Stimulated activated CD4-positive, alpha-beta T cell treated with anti-CD3 and anti-CD28 coated beads, Interleukin-15, amount 100 ng/mL, for 48 hours (primary cell): ENCODE results near the gene NAA80.

Source experiments
- DNase-seq, 2 donors: peaks; one replicate each; pipeline ENCODE4 v3.0.0-alpha.2; 2020; ENCODE audit warnings: low read depth in 2 of 2

Gene NAA80

DNA sequence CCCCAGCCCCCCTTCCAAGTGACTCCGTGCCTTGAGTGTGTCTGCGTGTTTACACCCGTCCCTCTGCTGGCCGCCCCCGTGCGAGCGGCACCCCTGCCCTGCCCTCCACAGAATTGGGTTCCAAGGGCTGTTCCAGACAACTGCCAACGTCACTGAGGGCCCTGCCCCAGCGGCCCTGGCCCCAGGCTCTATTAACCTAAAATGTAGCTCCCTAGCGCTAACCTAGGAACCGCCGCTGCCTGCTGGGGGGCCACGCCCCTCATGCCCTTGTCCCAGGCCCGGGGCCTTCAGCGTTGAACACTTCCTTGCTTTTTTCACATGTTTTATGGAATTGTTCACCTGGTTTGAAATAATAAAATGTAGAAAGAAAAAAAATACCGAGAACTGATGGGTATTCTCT, 40.2 kb downstream of the NAA80 start:
- DNase-seq: no peak

DNA sequence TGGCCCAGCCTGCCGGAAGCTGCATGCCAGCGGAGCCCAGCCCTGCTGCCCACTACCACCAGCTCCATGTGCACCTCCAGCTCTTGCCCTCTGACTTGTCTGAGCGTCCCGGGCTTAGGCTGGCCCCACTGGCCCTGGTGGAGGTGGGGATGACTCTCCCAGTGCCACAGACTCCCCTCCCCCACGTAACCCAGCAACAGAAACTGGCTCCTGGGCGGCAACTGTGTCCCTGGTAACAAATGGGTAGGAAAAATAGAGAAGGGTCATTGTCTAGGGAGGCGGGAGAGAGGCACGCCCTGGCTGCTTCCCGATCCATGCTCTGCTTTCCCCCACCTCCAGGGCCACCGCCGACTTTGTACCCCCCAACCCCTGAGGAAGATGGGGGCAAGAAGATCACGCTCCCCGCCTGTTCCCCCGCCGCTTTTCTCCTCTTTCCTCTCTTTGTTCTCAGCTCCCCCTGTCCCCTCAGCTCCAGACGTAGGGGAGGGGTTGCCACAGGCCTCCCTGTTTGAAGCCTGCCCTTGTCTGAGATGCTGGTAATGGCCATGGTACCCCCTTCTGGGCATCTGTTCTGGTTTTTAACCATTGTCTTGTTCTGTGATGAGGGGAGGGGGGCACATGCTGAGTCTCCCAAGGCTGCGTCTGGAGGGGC, 41.0 kb downstream of the NAA80 start:
- no peak for DNase-seq

DNA sequence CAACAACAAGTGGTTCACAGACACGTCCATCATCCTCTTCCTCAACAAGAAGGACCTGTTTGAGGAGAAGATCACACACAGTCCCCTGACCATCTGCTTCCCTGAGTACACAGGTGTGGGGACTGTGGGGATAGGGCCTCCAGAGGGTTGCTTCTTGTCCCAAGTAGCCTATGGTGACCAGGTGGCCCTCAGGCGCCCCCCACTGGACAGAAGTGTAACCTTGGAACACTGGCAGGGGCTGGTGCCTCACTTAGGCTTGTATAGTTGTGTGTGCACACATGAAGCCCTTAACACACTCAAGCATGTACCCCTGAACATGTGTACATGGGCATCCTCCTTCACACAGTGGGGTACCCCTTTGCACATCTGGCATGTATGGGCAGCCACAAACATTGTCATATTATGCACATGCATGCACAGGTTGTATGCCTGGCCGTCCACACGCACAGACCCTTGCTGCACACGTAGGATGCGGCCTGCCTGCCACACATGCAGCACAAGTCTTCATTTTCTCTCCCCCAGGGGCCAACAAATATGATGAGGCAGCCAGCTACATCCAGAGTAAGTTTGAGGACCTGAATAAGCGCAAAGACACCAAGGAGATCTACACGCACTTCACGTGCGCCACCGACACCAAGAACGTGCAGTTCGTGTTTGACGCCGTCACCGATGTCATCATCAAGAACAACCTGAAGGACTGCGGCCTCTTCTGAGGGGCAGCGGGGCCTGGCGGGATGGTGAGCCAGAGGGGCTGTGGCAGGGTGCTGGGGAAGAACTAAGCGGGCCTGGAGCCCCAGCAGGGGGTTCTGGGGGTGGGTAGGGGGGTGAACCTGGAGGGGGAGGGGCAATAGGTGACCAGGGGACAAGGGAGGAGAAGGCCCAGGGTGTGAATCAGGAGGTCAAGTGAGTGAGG, 42.0 kb downstream of the NAA80 start:
- peak in 1 of 2 donors; percentile 40 for DNase-seq

- no peak for DNase-seq
Observed at GRCh38 chr3:50255251-50255615, 44.0 kb downstream of the NAA80 start.

DNA sequence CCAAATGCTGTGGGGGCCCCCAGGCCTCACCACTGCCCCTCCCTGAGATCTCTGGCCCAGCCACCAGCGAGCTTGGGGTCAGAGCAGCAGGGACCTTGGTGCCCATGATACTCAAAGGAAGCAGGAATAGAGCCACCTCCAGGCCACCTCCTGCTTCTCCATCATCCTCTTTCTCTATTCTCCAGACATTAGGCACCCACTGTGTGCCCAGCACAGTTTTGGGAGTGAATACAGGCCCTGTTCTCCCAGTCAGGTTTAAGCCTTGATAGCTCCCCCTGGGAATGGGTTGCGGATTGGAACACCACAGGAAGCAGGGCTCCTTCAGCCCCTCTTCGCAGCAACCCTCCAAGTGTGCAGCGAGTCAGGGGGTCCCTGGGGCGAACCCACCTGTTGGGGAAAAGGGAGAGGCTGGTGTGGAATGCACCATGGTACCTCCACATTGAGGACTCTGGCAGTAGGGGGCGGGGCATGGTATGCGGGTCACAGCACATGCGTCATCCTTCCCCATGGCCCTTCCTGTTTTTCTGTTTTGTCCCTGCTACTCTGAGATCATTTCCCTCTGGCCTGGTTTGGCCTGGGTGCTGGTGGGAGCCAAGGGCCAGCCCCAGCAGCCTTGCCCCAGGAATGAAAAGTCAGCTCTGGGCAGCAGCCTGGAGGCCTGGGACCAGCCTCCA, 44.5 kb downstream of the NAA80 start:
- no peak for DNase-seq

DNA sequence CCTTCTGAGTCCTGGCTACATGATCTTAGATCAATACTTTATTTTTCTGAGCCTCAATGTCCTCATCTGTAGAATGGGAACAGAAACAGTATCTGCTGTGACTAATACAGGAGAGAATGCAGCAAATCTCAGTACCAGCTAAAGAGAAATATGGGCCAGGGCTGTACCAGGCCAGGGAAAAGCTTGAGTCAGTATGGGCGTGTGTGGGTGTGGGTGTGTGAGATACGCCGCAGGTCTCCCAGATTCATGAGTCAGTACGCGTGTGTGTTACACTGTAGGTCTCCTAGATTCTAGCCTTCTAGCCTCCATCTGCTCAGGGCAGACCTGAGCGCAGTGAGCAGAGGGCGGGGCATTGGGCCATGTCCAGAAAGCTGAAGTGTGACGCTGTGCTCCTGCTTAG, 48.0 kb downstream of the NAA80 start:
- peak; percentile 48 to 65 for DNase-seq

- DNase-seq: no peak
Observed at GRCh38 chr3:50250514-50250913, 48.7 kb downstream of the NAA80 start.

DNA sequence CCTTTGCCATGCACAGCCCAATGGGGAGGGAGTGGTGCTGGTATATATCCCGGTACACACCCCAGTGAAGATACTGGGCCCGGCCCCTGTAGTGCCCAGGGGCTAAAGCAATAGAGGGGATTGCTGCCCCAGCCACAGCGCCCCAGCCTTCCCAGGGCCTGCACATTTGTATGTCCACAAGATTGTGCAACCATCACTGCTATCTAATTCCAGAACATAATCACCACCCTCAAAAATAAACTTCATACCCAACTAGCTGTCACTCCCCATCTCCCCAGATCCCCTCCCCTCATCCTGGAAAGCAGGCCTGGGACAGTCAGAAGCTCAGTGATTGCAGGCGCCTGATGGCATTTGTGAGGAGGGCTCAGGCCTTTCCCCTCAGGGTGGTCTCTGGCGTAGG, 49.7 kb downstream of the NAA80 start:
- DNase-seq: no peak

GRCh38 chr3:50248387-50248786, 50.8 kb downstream of the NAA80 start:
- DNase-seq: no peak

DNA sequence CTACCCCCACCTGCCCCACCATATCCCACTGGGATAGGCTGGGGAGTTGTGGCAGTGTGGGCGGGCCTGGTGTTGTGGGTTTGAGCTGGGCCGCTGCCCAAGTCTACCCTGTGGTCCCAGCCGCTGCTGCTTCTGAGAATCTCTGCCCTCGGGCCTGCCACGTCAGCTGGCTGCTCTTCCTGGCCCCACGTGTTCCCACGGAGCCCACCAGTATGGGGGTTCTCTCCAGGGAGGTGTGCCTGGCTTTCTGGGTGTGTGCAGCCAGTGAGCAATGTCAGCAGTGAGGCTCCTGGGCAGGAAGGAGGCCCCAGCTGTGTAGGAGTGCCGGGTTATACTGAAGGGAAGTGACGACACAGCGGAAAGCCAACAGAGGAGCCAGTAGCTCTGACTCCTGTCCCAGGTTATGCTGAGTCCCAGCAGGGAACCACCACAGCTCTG, 52.7 kb downstream of the NAA80 start:
- DNase-seq: peak; percentile 87
